Measurements from ENCODE around the gene UNC119.

Gene UNC119

DNA sequence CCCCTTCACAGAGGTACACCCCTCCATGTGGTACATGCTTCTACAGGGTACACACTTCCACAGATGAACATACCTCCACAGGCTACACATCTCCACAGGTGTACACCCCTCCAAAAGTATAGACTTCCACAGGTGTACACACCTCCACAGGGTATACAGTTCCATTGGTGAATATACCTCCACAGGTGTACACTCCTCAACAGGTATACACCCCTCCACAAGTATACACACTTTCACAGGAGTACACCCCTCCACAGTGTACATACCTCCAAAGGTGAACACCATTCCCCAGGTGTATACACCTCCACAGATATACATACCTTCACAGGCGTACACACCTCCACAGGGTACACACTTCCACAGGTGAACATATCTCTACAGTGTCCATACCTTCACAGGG is 36.9 kb downstream of the UNC119 start:
- Histone ChIP-seq H3K27me3 (ENCODE audit: low read depth, low read length) (peaks cover 17% of the 10 kb centered on the region), H3K9me3 (ENCODE audit: insufficient read depth, low read length) (peaks cover 5% of the 10 kb centered on the region), H3K79me2 (ENCODE audit: low read length) (no peaks in the 10 kb centered on the region), H3K36me3 (replicated peaks; ENCODE audit: low read depth, low read length) (no peaks in the 10 kb centered on the region), H2AFZ (ENCODE audit: low read depth, low read length) (no peak overlapping the region), H3K4me2 (ENCODE audit: low read length) (no peak overlapping the region), H4K20me1 (ENCODE audit: insufficient read depth, low read length) (no peaks in the 10 kb centered on the region), H3K4me1 (ENCODE audit: low read length) (peaks cover 36% of the 10 kb centered on the region), H3K4me3 (ENCODE audit: low read length) (no peak overlapping the region), H3K9ac (ENCODE audit: low read length) (no peak overlapping the region), H3K27ac (ENCODE audit: low read length) (no peak overlapping the region)
- TF ChIP-seq CTCF (IDR thresholded peaks at IDR 0.05; ENCODE audit: low read depth, low read length) (no peak), EZH2phosphoT487 (IDR thresholded peaks at IDR 0.05; ENCODE audit: low read depth) (no peak)

GRCh38 chr17:28514561-28515002 is 37.8 kb downstream of the UNC119 start:
- H3K27me3 ChIP-seq (ENCODE audit: low read depth, low read length): peaks cover 17% of the 10 kb centered on the region
- no peaks in the 10 kb centered on the region for H3K36me3 ChIP-seq (replicated peaks; ENCODE audit: low read depth, low read length)
- no peak overlapping the region for H2AFZ ChIP-seq (ENCODE audit: low read depth, low read length)
- H3K4me3 ChIP-seq (ENCODE audit: low read length): no peak overlapping the region
- peak overlapping the region; percentile 25 for H3K4me2 ChIP-seq (ENCODE audit: low read length)
- peaks cover 36% of the 10 kb centered on the region for H3K4me1 ChIP-seq (ENCODE audit: low read length)
- no peak overlapping the region for H3K9ac ChIP-seq (ENCODE audit: low read length)
- TF ChIP-seq EZH2phosphoT487 (IDR thresholded peaks at IDR 0.05; ENCODE audit: low read depth): no peak
- no peak for TF ChIP-seq CTCF (IDR thresholded peaks at IDR 0.05; ENCODE audit: low read depth, low read length)
- no peaks in the 10 kb centered on the region for H3K79me2 ChIP-seq (ENCODE audit: low read length)
- no peak overlapping the region for H3K27ac ChIP-seq (ENCODE audit: low read length)
- H3K9me3 ChIP-seq (ENCODE audit: insufficient read depth, low read length): peaks cover 5% of the 10 kb centered on the region
- H4K20me1 ChIP-seq (ENCODE audit: insufficient read depth, low read length): no peaks in the 10 kb centered on the region

DNA sequence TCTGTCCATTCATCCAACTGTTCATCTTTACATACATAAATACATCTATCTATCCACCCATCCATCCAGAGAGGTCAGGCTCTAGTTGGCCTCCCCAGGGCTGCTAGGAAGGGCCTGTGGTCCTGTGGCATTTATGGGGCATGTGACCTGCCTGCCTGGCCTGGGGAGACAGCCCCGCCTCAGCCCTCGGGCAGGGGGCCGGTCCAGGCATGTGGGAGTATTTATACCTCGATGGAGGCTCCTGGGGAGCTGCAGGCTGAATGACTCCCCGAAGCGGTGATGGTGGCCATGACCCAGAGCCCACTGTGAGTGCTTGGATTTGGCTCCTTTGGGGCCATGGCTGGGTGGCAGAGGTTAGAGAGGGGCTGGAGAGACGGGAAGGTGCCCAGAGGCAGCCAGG is 38.9 kb downstream of the UNC119 start:
- Histone ChIP-seq H3K27me3 (ENCODE audit: low read depth, low read length) (peaks cover 19% of the 10 kb centered on the region), H3K79me2 (ENCODE audit: low read length) (no peaks in the 10 kb centered on the region), H4K20me1 (ENCODE audit: insufficient read depth, low read length) (no peaks in the 10 kb centered on the region), H3K27ac (ENCODE audit: low read length) (no peak overlapping the region), H3K4me2 (ENCODE audit: low read length) (no peak overlapping the region), H3K9ac (ENCODE audit: low read length) (no peak overlapping the region), H3K4me3 (ENCODE audit: low read length) (no peak overlapping the region), H3K36me3 (replicated peaks; ENCODE audit: low read depth, low read length) (no peaks in the 10 kb centered on the region), H3K4me1 (ENCODE audit: low read length) (peaks cover 24% of the 10 kb centered on the region), H2AFZ (ENCODE audit: low read depth, low read length) (no peak overlapping the region), H3K9me3 (ENCODE audit: insufficient read depth, low read length) (peaks cover 5% of the 10 kb centered on the region)
- TF ChIP-seq CTCF (IDR thresholded peaks at IDR 0.05; ENCODE audit: low read depth, low read length): no peak

DNA sequence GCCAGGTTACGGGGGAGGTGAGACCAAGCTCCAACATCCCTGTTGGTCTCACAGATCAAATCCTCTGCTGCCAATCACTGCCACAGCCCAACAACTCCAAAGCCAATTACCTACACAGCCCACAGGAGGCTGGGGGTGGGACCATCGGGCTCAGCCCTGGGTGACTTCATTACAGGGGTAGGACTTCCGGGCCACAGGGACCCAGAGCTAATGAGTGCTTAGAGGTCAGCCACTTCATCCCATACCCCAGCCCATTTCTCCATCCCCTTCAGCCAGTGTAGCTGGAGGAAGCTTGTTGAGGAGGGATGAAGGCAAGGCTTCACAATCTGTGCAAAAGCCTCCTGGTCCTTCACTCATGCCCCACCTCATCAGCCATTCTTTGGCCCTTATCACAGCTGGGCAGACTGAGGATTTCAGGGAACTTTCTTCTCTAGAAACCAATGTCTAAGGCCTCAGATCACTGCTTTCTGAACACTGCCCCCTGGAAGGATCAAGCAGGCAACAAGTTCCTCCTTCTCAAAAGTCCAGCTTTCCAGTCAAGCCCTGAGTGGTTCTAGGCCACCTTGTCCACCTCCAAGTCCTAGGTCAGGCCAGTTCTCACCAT is 40.5 kb downstream of the UNC119 start:
- H3K9me3 ChIP-seq (ENCODE audit: insufficient read depth, low read length): peaks cover 5% of the 10 kb centered on the region
- no peak overlapping the region for H3K4me3 ChIP-seq (ENCODE audit: low read length)
- no peak overlapping the region for H3K27ac ChIP-seq (ENCODE audit: low read length)
- H3K4me1 ChIP-seq (ENCODE audit: low read length): peaks cover 23% of the 10 kb centered on the region
- no peak overlapping the region for H3K4me2 ChIP-seq (ENCODE audit: low read length)
- H2AFZ ChIP-seq (ENCODE audit: low read depth, low read length): no peak overlapping the region
- TF ChIP-seq EZH2phosphoT487 (IDR thresholded peaks at IDR 0.05; ENCODE audit: low read depth): no peak
- 0 out of 2 replicates have a peak, but pooled peaks have one; percentile 9 for TF ChIP-seq CTCF (IDR thresholded peaks at IDR 0.05; ENCODE audit: low read depth, low read length)
- no peaks in the 10 kb centered on the region for H3K36me3 ChIP-seq (replicated peaks; ENCODE audit: low read depth, low read length)
- no peaks in the 10 kb centered on the region for H4K20me1 ChIP-seq (ENCODE audit: insufficient read depth, low read length)
- no peak overlapping the region for H3K9ac ChIP-seq (ENCODE audit: low read length)
- peaks cover 21% of the 10 kb centered on the region for H3K27me3 ChIP-seq (ENCODE audit: low read depth, low read length)
- no peaks in the 10 kb centered on the region for H3K79me2 ChIP-seq (ENCODE audit: low read length)

Data from OCI-LY3 (cell line).